Nephron (organoid): Measurements from ENCODE around the gene PRSS50.
A peak's percentile ranks its signal among the peaks of the same experiment; 100 is the strongest.

Source experiments
- H3K27ac Mint-ChIP-seq, 3 experiments: 2 replicates each; pipeline ENCODE4 v1.8.0; 2020; ENCODE audit warnings: mixed read lengths in 3 of 3, mild to moderate bottlenecking in 2 of 3, moderate library complexity in 1 of 3
- H3K27me3 Mint-ChIP-seq: 2 replicates; pipeline ENCODE4 v1.8.0; 2021; ENCODE audit warnings: low read depth, mild to moderate bottlenecking, moderate library complexity, mixed read lengths
- H3K36me3 Mint-ChIP-seq: 2 replicates; pipeline ENCODE4 v1.8.0; 2020; ENCODE audit warnings: low read depth, mixed read lengths
- H3K4me1 Mint-ChIP-seq: 2 replicates; pipeline ENCODE4 v1.8.0; 2020; ENCODE audit warnings: mixed read lengths
- H3K4me3 Mint-ChIP-seq, 3 experiments: 2 replicates each; pipeline ENCODE4 v1.8.0; 2020; ENCODE audit warnings: mild to moderate bottlenecking in 3 of 3, mixed read lengths in 3 of 3, moderate library complexity in 2 of 3
- H3K9me3 Mint-ChIP-seq: 2 replicates; pipeline ENCODE4 v1.8.0; 2020; ENCODE audit warnings: mixed read lengths
- TF ChIP-seq, protein P1 (sequence below), 3 experiments: fragments of 200-600 bp; sonication (generic); IDR thresholded peaks; one replicate each; pipeline ENCODE4 v1.5.0; 2021; ENCODE audit warnings: antibody characterized with exemption in 3 of 3; ENCODE audit not compliant: unreplicated experiment in 3 of 3

The PRSS50 gene

DNA sequence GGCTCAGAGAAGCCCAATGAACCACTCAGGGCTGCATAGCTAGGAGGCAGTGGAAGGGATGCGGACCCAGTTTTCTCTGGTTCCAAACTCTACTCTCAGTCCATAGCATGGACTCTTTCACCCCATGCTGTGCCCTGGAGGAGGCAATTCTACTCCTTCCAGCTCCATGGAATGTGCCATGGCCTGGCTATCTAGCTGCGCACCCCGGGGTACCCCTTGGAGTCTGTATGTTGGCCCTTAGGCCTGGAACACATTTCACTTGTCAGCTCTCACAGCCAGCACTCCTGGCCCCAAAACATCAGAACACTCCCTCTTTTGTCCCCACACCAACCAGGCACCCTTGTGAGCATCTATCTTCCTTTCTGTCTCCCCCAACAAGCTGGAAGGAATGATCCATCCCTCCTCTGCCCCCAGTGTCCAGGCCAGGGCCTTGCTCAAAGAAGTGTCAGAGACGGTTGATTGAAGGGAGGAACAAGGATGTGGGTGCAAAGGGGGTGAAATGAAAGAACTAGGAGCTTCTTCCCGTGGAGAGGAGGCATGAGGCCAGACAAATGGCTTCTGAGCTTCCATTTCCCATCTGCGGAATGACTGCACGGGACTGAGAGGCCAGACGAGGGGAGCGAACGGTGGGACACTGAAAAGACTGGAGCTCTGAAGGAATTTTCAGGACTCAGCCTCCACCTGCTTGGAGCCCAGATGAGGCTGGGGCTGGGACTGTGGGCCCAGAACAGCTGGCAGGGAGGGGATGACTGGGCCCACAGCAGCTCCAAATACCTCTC lies 2.8 kb downstream of the PRSS50 start:
- Mint-ChIP-seq H3K4me3 (no peak overlapping the region), H3K27ac (no peak overlapping the region), H3K27me3 (peaks cover 25% of the 10 kb centered on the region), H3K4me1 (peaks cover 5% of the 10 kb centered on the region), H3K9me3 (no peaks in the 10 kb centered on the region), H3K36me3 (no peaks in the 10 kb centered on the region)
- TF ChIP-seq, protein P1, sequence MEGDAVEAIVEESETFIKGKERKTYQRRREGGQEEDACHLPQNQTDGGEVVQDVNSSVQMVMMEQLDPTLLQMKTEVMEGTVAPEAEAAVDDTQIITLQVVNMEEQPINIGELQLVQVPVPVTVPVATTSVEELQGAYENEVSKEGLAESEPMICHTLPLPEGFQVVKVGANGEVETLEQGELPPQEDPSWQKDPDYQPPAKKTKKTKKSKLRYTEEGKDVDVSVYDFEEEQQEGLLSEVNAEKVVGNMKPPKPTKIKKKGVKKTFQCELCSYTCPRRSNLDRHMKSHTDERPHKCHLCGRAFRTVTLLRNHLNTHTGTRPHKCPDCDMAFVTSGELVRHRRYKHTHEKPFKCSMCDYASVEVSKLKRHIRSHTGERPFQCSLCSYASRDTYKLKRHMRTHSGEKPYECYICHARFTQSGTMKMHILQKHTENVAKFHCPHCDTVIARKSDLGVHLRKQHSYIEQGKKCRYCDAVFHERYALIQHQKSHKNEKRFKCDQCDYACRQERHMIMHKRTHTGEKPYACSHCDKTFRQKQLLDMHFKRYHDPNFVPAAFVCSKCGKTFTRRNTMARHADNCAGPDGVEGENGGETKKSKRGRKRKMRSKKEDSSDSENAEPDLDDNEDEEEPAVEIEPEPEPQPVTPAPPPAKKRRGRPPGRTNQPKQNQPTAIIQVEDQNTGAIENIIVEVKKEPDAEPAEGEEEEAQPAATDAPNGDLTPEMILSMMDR (IDR thresholded peaks at IDR 0.05; ENCODE audit: unreplicated experiment in 3 of 3), result no peak

DNA sequence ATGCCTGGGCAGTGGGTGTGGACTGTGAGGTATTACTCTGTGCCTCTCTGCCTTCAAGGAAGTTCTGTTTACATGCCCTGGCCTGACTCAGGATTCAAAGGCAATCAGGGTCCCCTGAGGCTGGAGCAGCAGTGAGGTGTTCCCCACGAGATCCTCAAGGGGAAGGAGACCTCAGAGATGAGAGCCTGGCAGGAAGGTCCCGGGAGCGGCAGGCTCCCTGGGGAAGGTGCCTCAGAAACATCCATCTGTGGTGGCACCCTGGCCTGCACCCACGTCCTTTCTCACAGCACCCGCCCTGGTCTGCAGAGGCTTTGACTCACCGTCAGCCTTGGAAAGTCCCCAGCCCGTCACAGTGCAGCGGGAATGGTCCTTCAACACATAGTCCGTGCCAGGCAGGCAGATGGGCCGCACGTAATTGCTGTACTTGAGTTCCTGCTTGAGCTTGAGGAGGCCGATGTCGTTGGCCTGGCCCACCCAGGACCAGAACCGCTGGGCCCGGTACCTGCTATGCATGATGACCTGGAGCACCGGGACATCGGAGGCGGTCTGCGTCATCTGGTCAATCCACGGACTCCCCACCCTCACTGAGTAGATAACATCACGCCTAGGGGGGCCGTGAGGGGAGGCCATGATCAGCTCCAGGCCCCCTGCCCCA lies 3.6 kb downstream of the PRSS50 start:
- H3K27ac Mint-ChIP-seq, result no peak overlapping the region
- peaks cover 5% of the 10 kb centered on the region for H3K4me1 Mint-ChIP-seq
- peaks cover 22% of the 10 kb centered on the region for H3K27me3 Mint-ChIP-seq
- no peaks in the 10 kb centered on the region for H3K36me3 Mint-ChIP-seq
- TF ChIP-seq, protein P1 (IDR thresholded peaks at IDR 0.05; ENCODE audit: unreplicated experiment in 3 of 3), result no peak
- no peaks in the 10 kb centered on the region for H3K9me3 Mint-ChIP-seq
- H3K4me3 Mint-ChIP-seq, result no peak overlapping the region

DNA sequence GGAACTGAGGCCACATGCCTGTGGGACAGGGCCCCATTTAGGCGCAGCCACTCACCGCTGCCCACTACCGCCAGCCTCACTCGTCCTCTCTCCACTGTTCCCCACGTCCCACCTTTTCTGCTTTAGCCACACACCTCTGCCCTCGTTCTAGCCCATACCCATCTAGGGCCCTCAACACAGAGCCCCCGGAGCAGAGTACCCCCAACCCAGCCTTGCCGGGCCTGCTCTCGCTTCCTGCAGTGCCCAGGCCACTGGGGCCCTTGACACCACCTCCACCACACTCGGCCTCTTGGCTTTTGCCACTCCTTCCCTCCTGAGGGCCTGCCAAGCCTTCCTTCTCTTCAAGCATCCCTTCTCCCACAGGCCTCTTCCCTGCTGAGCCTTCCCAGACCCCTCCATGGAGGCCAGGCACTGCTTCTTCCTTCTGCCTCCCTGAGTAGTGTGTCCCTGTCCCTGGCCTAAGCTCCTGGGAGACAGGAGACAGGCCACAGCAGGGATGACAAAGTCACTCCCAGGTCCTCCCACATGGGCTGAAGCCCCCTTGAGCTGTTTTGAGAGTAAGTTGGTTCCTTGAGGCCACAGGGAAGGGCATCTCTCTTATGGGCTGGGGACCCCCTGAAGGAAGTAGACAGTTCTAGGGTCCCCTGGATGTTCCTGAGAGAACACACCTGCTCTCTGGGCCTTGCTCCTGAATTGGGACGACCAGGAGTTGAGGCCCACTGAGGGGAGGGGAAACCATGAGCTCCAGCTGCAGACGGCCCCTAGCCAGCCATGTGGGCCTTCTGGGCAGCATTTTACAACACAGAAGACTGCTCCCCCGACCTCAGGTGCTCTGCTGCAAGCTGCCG lies 4.4 kb downstream of the PRSS50 start:
- Mint-ChIP-seq H3K27ac (peak overlapping the region in 1 of 3 experiments; percentile 20), H3K27me3 (peaks cover 16% of the 10 kb centered on the region), H3K9me3 (no peaks in the 10 kb centered on the region), H3K36me3 (no peaks in the 10 kb centered on the region), H3K4me3 (no peak overlapping the region), H3K4me1 (peaks cover 5% of the 10 kb centered on the region)
- TF ChIP-seq, protein P1 (IDR thresholded peaks at IDR 0.05; ENCODE audit: unreplicated experiment in 3 of 3), result no peak

DNA sequence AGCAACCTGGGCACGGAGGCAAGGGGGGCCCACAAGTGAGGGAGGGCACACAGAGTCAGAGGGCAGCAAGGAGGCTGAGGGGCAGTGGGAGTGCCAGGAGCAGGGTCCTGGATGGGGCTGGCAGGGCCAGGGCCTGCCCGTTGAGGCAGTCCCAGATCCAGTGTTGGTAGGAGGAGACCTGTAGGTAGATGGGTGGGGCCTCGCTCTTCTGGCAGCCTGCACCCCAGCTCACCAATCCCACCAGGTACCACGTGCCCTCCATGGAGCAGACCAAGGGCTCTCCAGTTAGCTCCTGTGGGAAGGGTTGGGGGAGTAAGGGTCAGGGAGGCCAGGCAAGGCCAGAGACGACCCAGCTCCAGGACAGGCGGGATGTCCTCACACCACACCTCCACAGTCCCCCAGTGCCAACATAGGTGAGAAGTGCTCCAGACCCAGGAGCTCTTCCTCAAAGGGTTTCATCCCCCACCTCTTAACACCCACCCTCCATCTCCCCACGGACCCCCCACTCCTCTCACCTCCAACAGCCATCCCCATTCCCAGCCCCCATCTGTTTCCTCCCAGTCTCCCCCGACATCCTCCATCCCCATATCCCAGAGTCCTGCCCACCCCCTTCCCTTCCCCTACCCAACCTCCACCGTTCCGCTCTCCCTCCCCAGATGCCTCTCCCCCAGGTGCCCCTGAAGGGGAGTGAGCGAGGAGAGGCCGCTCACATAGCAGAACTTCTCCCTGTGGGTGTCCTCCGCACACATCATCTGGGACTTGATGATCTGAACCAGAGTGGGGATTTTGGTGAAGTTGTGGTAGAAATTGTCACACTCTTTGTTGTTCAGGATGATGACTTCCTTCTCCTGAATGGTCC lies 5.2 kb downstream of the PRSS50 start:
- no peaks in the 10 kb centered on the region for H3K36me3 Mint-ChIP-seq
- H3K27me3 Mint-ChIP-seq, result peaks cover 15% of the 10 kb centered on the region
- H3K4me3 Mint-ChIP-seq, result no peak overlapping the region
- H3K27ac Mint-ChIP-seq, result peak overlapping the region in 1 of 3 experiments; percentile 20
- TF ChIP-seq, protein P1 (IDR thresholded peaks at IDR 0.05; ENCODE audit: unreplicated experiment in 3 of 3), result no peak
- H3K9me3 Mint-ChIP-seq, result no peaks in the 10 kb centered on the region
- peaks cover 5% of the 10 kb centered on the region for H3K4me1 Mint-ChIP-seq

DNA sequence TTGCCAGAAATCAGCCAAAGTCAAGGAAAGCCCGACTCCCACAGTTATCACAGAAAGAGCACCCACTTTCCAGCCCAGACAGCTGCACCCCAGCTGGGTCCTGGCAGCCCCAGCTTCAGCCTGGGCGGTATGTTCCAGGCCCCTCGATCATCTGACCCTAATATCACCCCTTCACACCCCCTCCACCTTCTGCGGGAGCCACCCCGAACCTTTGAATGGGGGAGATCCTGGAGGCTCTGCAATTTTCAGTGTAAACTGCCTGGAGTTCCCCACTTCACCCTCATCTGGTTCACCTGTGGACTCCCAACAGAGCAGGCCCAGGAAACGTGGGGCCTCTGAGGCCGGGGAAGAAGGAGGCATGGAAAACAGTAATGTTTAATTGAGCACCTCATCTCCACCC lies 5.9 kb downstream of the PRSS50 start:
- H3K4me1 Mint-ChIP-seq, result peaks cover 5% of the 10 kb centered on the region
- no peak overlapping the region for H3K4me3 Mint-ChIP-seq
- TF ChIP-seq, protein P1 (IDR thresholded peaks at IDR 0.05; ENCODE audit: unreplicated experiment in 3 of 3), result no peak
- H3K27ac Mint-ChIP-seq, result no peak overlapping the region
- no peaks in the 10 kb centered on the region for H3K36me3 Mint-ChIP-seq
- peaks cover 15% of the 10 kb centered on the region for H3K27me3 Mint-ChIP-seq
- H3K9me3 Mint-ChIP-seq, result no peaks in the 10 kb centered on the region
